K562 (cell line): ENCODE results near the gene TENM4. TPM values are rescaled to one million over a fixed set of nuclear protein-coding genes. Genes with fewer than 3 reads are reported as not detected.

ENCODE experiments used
- ATAC-seq: fragments of 200-7000 bp; cut with Tn5 transposase; 3 replicates; pipeline ENCODE4 v1.9.1; 2020; ENCODE audit warnings: moderate library complexity
- BruUV-seq: library from RNA; stranded (reverse); fragments of 400-500 nt; replicated peaks from 2 replicates; lab custom pipeline; 2021; lab: Mats Ljungman, UMichigan
- CTCF ChIA-PET: fragments of 300-600 bp; formaldehyde crosslinking; extraction: SDS; loops from one replicate; lab custom pipeline; 2021; ENCODE audit warnings: low intra/inter-chr PET ratio; lab: Yijun Ruan, JAX
- POLR2A ChIA-PET: fragments of 300-600, 350-650 bp; sonication (Branson Sonifier 250); formaldehyde crosslinking; extraction: SDS; loops from one replicate; lab custom pipeline; 2021; ENCODE audit warnings: antibody characterized with exemption, inconsistent platforms; lab: Yijun Ruan, JAX
- DNase-seq, 4 experiments: peaks; one replicate each; pipeline versions ENCODE4 v3.0.0 to v3.0.0-alpha.2; 2011 to 2018; ENCODE audit warnings: low spot score in 3 of 4, mixed read lengths in 3 of 4; ENCODE audit errors: extremely low read depth in 1 of 4
- FAIRE-seq: peaks from 2 replicates; lab custom pipeline; 2011; peaks lifted over from hg19 to GRCh38; lab: Jason Lieb, UNC
- H2AFZ ChIP-seq: 2 replicates; pipeline ENCODE4 v1.6.0; 2011; ENCODE audit warnings: low read depth, low read length, control low read depth, inconsistent platforms
- H3K27ac ChIP-seq: fragments of 200-600 bp; 3 replicates; pipeline ENCODE4 v1.8.0; 2011; ENCODE audit warnings: low read depth, mild to moderate bottlenecking, control low read depth, inconsistent platforms, low read length, moderate library complexity, mixed read lengths; ENCODE audit errors: extremely low read depth
- H3K27me3 ChIP-seq, 2 experiments: fragments of 300-600 bp in 1 of 2; 2 replicates in 1 of 2; 3 replicates in 1 of 2; pipeline versions ENCODE4 v1.6.0 to v1.8.0; 2011; ENCODE audit warnings: inconsistent platforms in 2 of 2, low read length in 2 of 2, mild to moderate bottlenecking in 1 of 2, mixed read lengths in 1 of 2, moderate library complexity in 1 of 2; ENCODE audit not compliant: control insufficient read depth in 2 of 2, insufficient read depth in 2 of 2
- H3K36me3 ChIP-seq: fragments of 300-600 bp; 3 replicates; pipeline ENCODE4 v1.8.0; 2011; ENCODE audit warnings: mild to moderate bottlenecking, low read length, inconsistent platforms; ENCODE audit not compliant: control insufficient read depth, insufficient read depth
- H3K4me1 ChIP-seq, 2 experiments: fragments of 200-600 bp in 1 of 2; replicated peaks in 1 of 2; 2 replicates in 1 of 2; 3 replicates in 1 of 2; pipeline versions ENCODE4 v1.5.1 to v1.8.0; 2011; ENCODE audit warnings: inconsistent platforms in 2 of 2, low read length in 2 of 2, mild to moderate bottlenecking in 1 of 2, mixed read lengths in 1 of 2, moderate library complexity in 1 of 2; ENCODE audit not compliant: control insufficient read depth in 2 of 2, insufficient read depth in 2 of 2
- H3K4me2 ChIP-seq: 2 replicates; pipeline ENCODE4 v1.6.1; 2011; ENCODE audit warnings: low read length, control low read depth, inconsistent platforms, mixed read lengths; ENCODE audit not compliant: insufficient read depth
- H3K4me3 ChIP-seq: fragments of 200-600 bp; sonication (generic), shearing (Covaris generic); 2 replicates; pipeline ENCODE4 v1.5.1; 2016; ENCODE audit warnings: control low read depth, inconsistent platforms
- H3K79me2 ChIP-seq: fragments of 200-600 bp; 3 replicates; pipeline ENCODE4 v1.8.0; 2011; ENCODE audit warnings: low read length, inconsistent platforms; ENCODE audit not compliant: control insufficient read depth, insufficient read depth
- H3K9ac ChIP-seq, 2 experiments: 2 replicates each; pipeline versions ENCODE4 v1.6.0 to v1.6.1; 2011; ENCODE audit warnings: low read depth in 2 of 2, low read length in 2 of 2, control low read depth in 1 of 2, inconsistent platforms in 1 of 2, mild to moderate bottlenecking in 1 of 2, mixed read lengths in 1 of 2; ENCODE audit not compliant: insufficient read depth in 1 of 2
- H3K9me1 ChIP-seq: one replicate; pipeline ENCODE4 v1.6.0; 2011; ENCODE audit warnings: inconsistent platforms, mild to moderate bottlenecking, low read length, moderate library complexity; ENCODE audit not compliant: control insufficient read depth, insufficient read depth
- H3K9me3 ChIP-seq: replicated peaks from 2 replicates; pipeline ENCODE4 v1.5.1; 2011; ENCODE audit warnings: low read depth, low read length, inconsistent platforms; ENCODE audit not compliant: control insufficient read depth, insufficient read depth
- H4K20me1 ChIP-seq: replicated peaks from 2 replicates; pipeline ENCODE4 v1.6.1; 2011; ENCODE audit warnings: low read length, inconsistent platforms, mixed read lengths; ENCODE audit not compliant: control insufficient read depth, insufficient read depth
- HIVEP1 ChIP-seq: fragments of 250-450 bp; sonication (Bioruptor Pico); IDR thresholded peaks from 2 replicates; pipeline ENCODE4 v1.4.0; 2020; ENCODE audit warnings: mild to moderate bottlenecking
- KLF13 ChIP-seq: fragments of 450-650 bp; IDR thresholded peaks from 2 replicates; pipeline ENCODE4 v1.6.1; 2016; ENCODE audit warnings: missing genetic modification characterization, low read depth, mild to moderate bottlenecking, missing compliant biosample characterization, moderate library complexity, borderline replicate concordance
- MAZ ChIP-seq, 2 experiments: fragments of 450-650 bp in 1 of 2; sonication (generic) in 1 of 2; formaldehyde crosslinking; IDR thresholded peaks in 1 of 2; conservative IDR thresholded peaks in 1 of 2; 2 replicates each; pipeline versions ENCODE4 v1.4.0 to v1.5.0; 2020; ENCODE audit warnings: mild to moderate bottlenecking in 1 of 2, missing genetic modification reagents in 1 of 2
- MEF2A ChIP-seq: IDR thresholded peaks from 2 replicates; pipeline ENCODE4 v1.6.1; 2011; ENCODE audit warnings: low read depth, mild to moderate bottlenecking, low read length, moderate library complexity; ENCODE audit not compliant: control insufficient read depth
- NCOA1 ChIP-seq: fragments of 450-650 bp; IDR thresholded peaks from 2 replicates; pipeline ENCODE4 v1.6.1; 2016; ENCODE audit warnings: low read depth
- NEUROD1 ChIP-seq: fragments of 150-350 bp; IDR thresholded peaks from 2 replicates; pipeline ENCODE4 v1.6.1; 2014; ENCODE audit warnings: borderline replicate concordance, low read length, low read depth; ENCODE audit not compliant: partially characterized antibody
- POLR3G ChIP-seq: IDR thresholded peaks from 2 replicates; pipeline ENCODE4 v1.6.1; 2011; ENCODE audit not compliant: insufficient read length, insufficient replicate concordance; ENCODE audit errors: extremely low read depth
- RAD51 ChIP-seq: fragments of 450-650 bp; IDR thresholded peaks from 2 replicates; pipeline ENCODE4 v1.7.1; 2016; ENCODE audit warnings: low read depth, mild to moderate bottlenecking, borderline replicate concordance
- SRSF9 ChIP-seq: fragments of 200-400 bp; formaldehyde crosslinking; IDR thresholded peaks from 2 replicates; pipeline ENCODE4 v1.6.1; 2017; ENCODE audit warnings: low read depth, low read length, borderline replicate concordance
- TARDBP ChIP-seq: fragments of 450-650 bp; IDR thresholded peaks from 2 replicates; pipeline ENCODE4 v1.6.1; 2016
- TRIM28 ChIP-seq: fragments of 450-650 bp; IDR thresholded peaks from 2 replicates; pipeline ENCODE4 v1.6.1; 2017
- ZKSCAN1 ChIP-seq: fragments of 150-350 bp; IDR thresholded peaks from 2 replicates; pipeline ENCODE4 v1.6.1; 2016; ENCODE audit warnings: low read depth, low read length
- WGBS: fragments of 100-300 bp; shearing (Covaris generic); methylation state at CpG from one replicate; pipeline ENCODE4 v1.1.6; 2016; ENCODE audit warnings: low coverage, mixed read lengths; ENCODE audit not compliant: insufficient coverage; ENCODE audit errors: missing lambda C conversion rate; 5-methylcytosine and 5-hydroxymethylcytosine counted together
- in situ Hi-C: fragments of 300-500 bp; cut with MboI; formaldehyde crosslinking; loops from 4 replicates; pipeline ENCODE4 v1.15.0; 2018; ENCODE audit warnings: inconsistent platforms, mixed read lengths
- intact Hi-C: fragments of 100-400 bp; cut with micrococcal nuclease; formaldehyde crosslinking; loops from 2 replicates; pipeline ENCODE4 v1.14.2; 2022
- polyA plus RNA-seq, 8 experiments: library from polyadenylated mRNA; depleted of rRNA in 4 of 8; stranded (reverse) in 5 of 8; unstranded in 3 of 8; fragments of >200 nt; fragmentation: Nextera tagmentation in 2 of 8; fragmentation: Illumina TruSeq in 1 of 8; extraction: Ambion mirVana in 2 of 8; extraction: Trizol in 1 of 8; gene quantifications; 2 replicates each; pipeline versions ENCODE4 v1.2.1 to v1.2.3, GENCODE V29; 2011 to 2014; ENCODE audit warnings: inconsistent platforms in 1 of 8, missing spikeins in 1 of 8
- total RNA-seq, 7 experiments: library from RNA; depleted of rRNA in 6 of 7; stranded (reverse); fragments of >200 nt in 6 of 7; fragmentation: Illumina TruSeq in 2 of 7; extraction: Trizol in 2 of 7; gene quantifications; 2 replicates each; pipeline versions ENCODE4 v1.2.1 to v1.2.3, GENCODE V29; 2011 to 2021; ENCODE audit warnings: low replicate concordance in 1 of 7
- TF ChIP-seq, protein P1 (sequence below): fragments of 450-650 bp; IDR thresholded peaks from 2 replicates; pipeline ENCODE4 v1.6.1; 2016
- TF ChIP-seq, protein P2 (sequence below): sonication (generic); formaldehyde crosslinking; IDR thresholded peaks from 2 replicates; pipeline ENCODE4 v1.8.0; 2022; ENCODE audit warnings: mild to moderate bottlenecking, low read depth, missing genetic modification reagents

Gene TENM4
- total and polyA plus RNA-seq, 9 of the 15 experiments (the other 6 are each of a cell fraction or from before 2014, with no cell fraction given) = 0.16 TPM; not detected in 8

DNA sequence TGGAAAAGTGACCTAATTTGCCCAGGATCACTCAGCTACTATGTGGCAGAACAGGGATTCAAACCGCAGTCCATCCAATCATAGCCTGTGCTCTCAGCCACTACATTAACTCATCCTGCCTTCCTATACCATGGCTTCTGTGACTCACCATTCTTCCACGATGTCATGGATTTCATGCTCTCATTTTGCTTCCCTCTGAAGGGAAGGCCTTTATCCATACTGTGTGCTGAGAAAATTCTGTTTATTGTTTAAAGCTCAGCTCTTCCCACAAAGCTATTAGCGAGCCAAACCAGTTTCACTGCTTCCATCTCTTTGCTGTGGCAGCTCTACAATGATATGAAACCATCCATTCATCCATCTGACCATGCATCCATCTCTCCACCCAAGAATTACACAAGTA lies 289.9 kb downstream of the TENM4 start:
- CTCF ChIA-PET = no interaction called here
- intact Hi-C loops = no loop called here
- no peak for FAIRE-seq
- H3K27me3 ChIP-seq = no peaks in the 10 kb centered on the region
- H2AFZ ChIP-seq = no peak overlapping the region
- no peak overlapping the region for H3K27ac ChIP-seq
- no peaks in the 10 kb centered on the region for H3K4me1 ChIP-seq
- POLR2A ChIA-PET = no interaction called here
- no peak overlapping the region for H3K9ac ChIP-seq
- no peaks in the 10 kb centered on the region for H3K9me1 ChIP-seq
- no peaks in the 10 kb centered on the region for H3K9me3 ChIP-seq
- no peak for ATAC-seq
- 0% methylated on average over 3 of the region's 3 CpGs for WGBS
- H4K20me1 ChIP-seq = no peaks in the 10 kb centered on the region
- DNase-seq = no peak
- TF ChIP-seq TARDBP (no peak), ZKSCAN1 (no peak)
- TF ChIP-seq, protein P1, sequence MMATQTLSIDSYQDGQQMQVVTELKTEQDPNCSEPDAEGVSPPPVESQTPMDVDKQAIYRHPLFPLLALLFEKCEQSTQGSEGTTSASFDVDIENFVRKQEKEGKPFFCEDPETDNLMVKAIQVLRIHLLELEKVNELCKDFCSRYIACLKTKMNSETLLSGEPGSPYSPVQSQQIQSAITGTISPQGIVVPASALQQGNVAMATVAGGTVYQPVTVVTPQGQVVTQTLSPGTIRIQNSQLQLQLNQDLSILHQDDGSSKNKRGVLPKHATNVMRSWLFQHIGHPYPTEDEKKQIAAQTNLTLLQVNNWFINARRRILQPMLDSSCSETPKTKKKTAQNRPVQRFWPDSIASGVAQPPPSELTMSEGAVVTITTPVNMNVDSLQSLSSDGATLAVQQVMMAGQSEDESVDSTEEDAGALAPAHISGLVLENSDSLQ = no peak
- no TSS peak for BruUV-seq
- no peak overlapping the region for H3K4me3 ChIP-seq
- in situ Hi-C loops = no loop called here
- no peaks in the 10 kb centered on the region for H3K36me3 ChIP-seq
- no peak overlapping the region for H3K4me2 ChIP-seq
- H3K79me2 ChIP-seq = no peaks in the 10 kb centered on the region

DNA sequence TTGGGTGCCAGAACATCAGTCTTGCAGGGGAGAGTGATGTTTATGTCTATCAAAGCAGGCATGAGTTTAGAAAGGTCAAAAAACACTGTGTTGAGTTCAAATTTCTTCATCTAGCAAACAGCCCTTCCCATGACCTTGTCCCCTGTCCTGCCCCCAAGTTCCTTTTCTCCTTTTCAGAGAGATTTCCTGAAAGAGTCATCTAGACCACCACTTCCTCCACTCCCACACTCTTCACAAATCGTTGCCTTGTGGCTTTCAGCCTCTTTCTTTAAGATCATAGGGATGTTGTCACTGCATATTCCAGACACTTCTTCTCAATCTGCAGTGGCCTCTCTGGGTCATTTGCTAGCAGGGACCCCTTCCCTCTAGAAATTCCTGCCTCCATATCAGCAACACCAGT lies 290.5 kb downstream of the TENM4 start:
- H3K9ac ChIP-seq = no peak overlapping the region
- no peaks in the 10 kb centered on the region for H4K20me1 ChIP-seq
- DNase-seq (no peak), ATAC-seq (no peak), FAIRE-seq (no peak)
- intact Hi-C loops = no loop called here
- no peaks in the 10 kb centered on the region for H3K9me1 ChIP-seq
- no peak overlapping the region for H3K4me3 ChIP-seq
- H3K27ac ChIP-seq = no peak overlapping the region
- H3K4me1 ChIP-seq = no peaks in the 10 kb centered on the region
- ChIA-PET POLR2A (no interaction called here), CTCF (no interaction called here)
- BruUV-seq = no TSS peak
- in situ Hi-C loops = no loop called here
- H3K27me3 ChIP-seq = no peaks in the 10 kb centered on the region
- no peak overlapping the region for H2AFZ ChIP-seq
- H3K79me2 ChIP-seq = no peaks in the 10 kb centered on the region
- 0% methylated on average over 1 of the region's 1 CpG for WGBS
- H3K36me3 ChIP-seq = no peaks in the 10 kb centered on the region
- no peaks in the 10 kb centered on the region for H3K9me3 ChIP-seq
- no peak overlapping the region for H3K4me2 ChIP-seq
- TF ChIP-seq, protein P2, sequence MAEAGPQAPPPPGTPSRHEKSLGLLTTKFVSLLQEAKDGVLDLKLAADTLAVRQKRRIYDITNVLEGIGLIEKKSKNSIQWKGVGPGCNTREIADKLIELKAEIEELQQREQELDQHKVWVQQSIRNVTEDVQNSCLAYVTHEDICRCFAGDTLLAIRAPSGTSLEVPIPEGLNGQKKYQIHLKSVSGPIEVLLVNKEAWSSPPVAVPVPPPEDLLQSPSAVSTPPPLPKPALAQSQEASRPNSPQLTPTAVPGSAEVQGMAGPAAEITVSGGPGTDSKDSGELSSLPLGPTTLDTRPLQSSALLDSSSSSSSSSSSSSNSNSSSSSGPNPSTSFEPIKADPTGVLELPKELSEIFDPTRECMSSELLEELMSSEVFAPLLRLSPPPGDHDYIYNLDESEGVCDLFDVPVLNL (CRISPR knock-in tag) = no peak
- TF ChIP-seq NCOA1 (no peak), SRSF9 (no peak), MAZ (CRISPR knock-in tag; conservative IDR thresholded peaks at IDR 0.05 in 1 of 2, IDR thresholded peaks at IDR 0.05 in 1 of 2) (no peak), POLR3G (no peak), MEF2A (no peak), HIVEP1 (no peak), KLF13 (tag) (no peak), RAD51 (no peak), TRIM28 (no peak), NEUROD1 (no peak)
- TF ChIP-seq, protein P1 = no peak
- TF ChIP-seq, all 486 proteins: peak for 0
